H1 (cell line): ENCODE data around the gene SERPINB6.

Source experiments
- ATF3 ChIP-seq: IDR thresholded peaks from 2 replicates; pipeline ENCODE4 v1.6.1; 2011; ENCODE audit warnings: low read depth, mild to moderate bottlenecking, low read length; ENCODE audit not compliant: insufficient read depth
- CTCF ChIP-seq, 3 experiments: IDR thresholded peaks; 1 replicate in 2 of 3; 2 replicates in 1 of 3; pipeline versions ENCODE4 v1.5.1 to v1.6.1; 2011; ENCODE audit warnings: low read length in 3 of 3, mild to moderate bottlenecking in 3 of 3, inconsistent platforms in 2 of 3, low read depth in 1 of 3, moderate library complexity in 1 of 3; ENCODE audit not compliant: insufficient read depth in 1 of 3; ENCODE audit errors: control extremely low read depth in 1 of 3
- E2F6 ChIP-seq: IDR thresholded peaks from 2 replicates; pipeline ENCODE4 v1.6.1; 2012; ENCODE audit warnings: inconsistent platforms
- JUND ChIP-seq: IDR thresholded peaks from 2 replicates; pipeline ENCODE4 v1.6.1; 2011; ENCODE audit warnings: mild to moderate bottlenecking, improper control_type of control experiment, low read length
- POLR2A ChIP-seq, 2 experiments: IDR thresholded peaks; 1 replicate in 1 of 2; 2 replicates in 1 of 2; pipeline ENCODE4 v1.6.1; 2011; ENCODE audit warnings: low read depth in 2 of 2, low read length in 2 of 2, mild to moderate bottlenecking in 2 of 2; ENCODE audit errors: control extremely low read depth in 1 of 2
- POLR2AphosphoS5 ChIP-seq: IDR thresholded peaks from 2 replicates; pipeline ENCODE4 v1.6.1; 2011; ENCODE audit warnings: low read depth, low read length
- RAD21 ChIP-seq, 2 experiments: IDR thresholded peaks in 1 of 2; conservative IDR thresholded peaks in 1 of 2; 2 replicates each; pipeline ENCODE4 v1.6.1; 2011; ENCODE audit warnings: low read depth in 2 of 2, low read length in 2 of 2, improper control_type of control experiment in 1 of 2, inconsistent platforms in 1 of 2, mild to moderate bottlenecking in 1 of 2, moderate library complexity in 1 of 2
- RFX5 ChIP-seq: IDR thresholded peaks from 2 replicates; pipeline ENCODE4 v1.6.1; 2011; ENCODE audit warnings: low read depth, low read length, improper control_type of control experiment, borderline replicate concordance
- SUZ12 ChIP-seq: fragments of 200-600 bp; sonication (generic); IDR thresholded peaks from 2 replicates; pipeline ENCODE4 v1.6.1; 2012; ENCODE audit warnings: mild to moderate bottlenecking, inconsistent platforms, low read length, moderate library complexity, mixed read lengths
- TF ChIP-seq, protein P1 (sequence below): IDR thresholded peaks from 2 replicates; pipeline ENCODE4 v1.6.1; 2012; ENCODE audit warnings: inconsistent platforms

- TF ChIP-seq CTCF (IDR thresholded peaks at IDR 0.05; ENCODE audit: control extremely low read depth in 1 of 3, insufficient read depth in 1 of 3, low read depth in 1 of 3, low read length in 3 of 3) (no peak), RFX5 (no peak), POLR2A (IDR thresholded peaks at IDR 0.05; ENCODE audit: control extremely low read depth in 1 of 2, low read depth in 2 of 2, low read length in 2 of 2) (no peak), SUZ12 (no peak), JUND (no peak), POLR2AphosphoS5 (no peak), E2F6 (no peak), RAD21 (IDR thresholded peaks at IDR 0.05 in 1 of 2, conservative IDR thresholded peaks at IDR 0.05 in 1 of 2; ENCODE audit: low read depth in 2 of 2, low read length in 2 of 2) (no peak), ATF3 (no peak)
- TF ChIP-seq, protein P1, sequence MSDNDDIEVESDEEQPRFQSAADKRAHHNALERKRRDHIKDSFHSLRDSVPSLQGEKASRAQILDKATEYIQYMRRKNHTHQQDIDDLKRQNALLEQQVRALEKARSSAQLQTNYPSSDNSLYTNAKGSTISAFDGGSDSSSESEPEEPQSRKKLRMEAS = peak; percentile 19; the same call in 1 of the 2 replicates
Observed at GRCh38 chr6:2998998-2999617, 27.7 kb upstream of the SERPINB6 start.
